OCI-LY7 (cell line): ENCODE results near the gene CORO2B.

ENCODE experiments used
- CTCF ChIP-seq: fragments of 200-600 bp; sonication (generic); conservative IDR thresholded peaks from 2 replicates; pipeline ENCODE4 v1.5.1; 2014; ENCODE audit warnings: mild to moderate bottlenecking, antibody characterized with exemption, low read length, moderate library complexity, mixed read lengths
- EZH2phosphoT487 ChIP-seq: fragments of 200-600 bp; sonication (generic); IDR thresholded peaks from 2 replicates; pipeline ENCODE4 v1.6.1; 2018; ENCODE audit warnings: low read depth, borderline replicate concordance, mild to moderate bottlenecking, mixed run types, antibody characterized with exemption, low read length, moderate library complexity, mixed read lengths

GRCh38 chr15:68580883-68581155, 2.0 kb downstream of the CORO2B start:
- TF ChIP-seq CTCF (no peak), EZH2phosphoT487 (no peak)
